HAP-1 (cell line): Measurements from ENCODE around the gene ANKS1B.

Experiments
- DNase-seq, 2 experiments: peaks; one replicate each; pipeline ENCODE4 v3.0.0-alpha.2; 2016 to 2020; ENCODE audit warnings: low spot score in 2 of 2
- H3K27me3 ChIP-seq: fragments of 250-450 bp; sonication (Bioruptor Pico); 2 replicates; pipeline ENCODE4 v1.5.1; 2020; ENCODE audit warnings: low read depth, mild to moderate bottlenecking, moderate library complexity
- H3K36me3 ChIP-seq: fragments of 250-450 bp; sonication (Bioruptor Pico); replicated peaks from 2 replicates; pipeline ENCODE4 v1.5.1; 2020; ENCODE audit warnings: mild to moderate bottlenecking
- H3K4me1 ChIP-seq: fragments of 250-450 bp; sonication (Bioruptor Pico); 2 replicates; pipeline ENCODE4 v1.5.1; 2020; ENCODE audit warnings: mild to moderate bottlenecking
- H3K4me3 ChIP-seq: fragments of 250-450 bp; sonication (Bioruptor Pico); 2 replicates; pipeline ENCODE4 v1.5.1; 2020; ENCODE audit warnings: mild to moderate bottlenecking, moderate library complexity
- H3K9me3 ChIP-seq: fragments of 250-450 bp; sonication (Bioruptor Pico); 2 replicates; pipeline ENCODE4 v1.5.1; 2020; ENCODE audit warnings: mild to moderate bottlenecking, moderate library complexity
- in situ Hi-C: fragments of 300-500 bp; cut with MboI; formaldehyde crosslinking; loops from 3 replicates; pipeline ENCODE4 v1.14.3; 2020; ENCODE audit warnings: low sequenced_read_pairs, inconsistent platforms, mixed read lengths

The ANKS1B gene

DNA sequence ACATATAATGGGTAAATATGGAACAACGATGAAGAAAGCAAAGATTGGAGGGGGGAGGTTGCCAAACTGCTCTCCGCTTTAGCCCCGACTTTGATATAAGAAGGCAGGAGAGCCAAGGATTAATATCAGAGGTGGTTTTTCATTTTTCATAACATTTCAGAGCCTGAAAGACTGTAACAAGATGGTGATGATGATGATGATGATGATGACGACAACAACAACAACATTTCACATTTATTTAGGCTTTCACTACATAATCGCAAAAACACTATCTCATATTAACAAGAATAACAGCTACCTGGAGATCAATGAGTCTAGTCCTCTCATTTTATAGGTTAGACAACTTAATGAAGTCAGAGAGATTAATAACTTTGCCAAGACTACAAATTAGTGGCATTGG is 86.1 kb downstream of the ANKS1B start:
- DNase-seq, result no peak
- H3K9me3 ChIP-seq, result no peaks in the 10 kb centered on the region
- H3K36me3 ChIP-seq, result no peaks in the 10 kb centered on the region
- in situ Hi-C loops, result no loop called here
- H3K4me1 ChIP-seq, result no peaks in the 10 kb centered on the region
- H3K4me3 ChIP-seq, result no peak overlapping the region
- H3K27me3 ChIP-seq, result peaks cover 8% of the 10 kb centered on the region

DNA sequence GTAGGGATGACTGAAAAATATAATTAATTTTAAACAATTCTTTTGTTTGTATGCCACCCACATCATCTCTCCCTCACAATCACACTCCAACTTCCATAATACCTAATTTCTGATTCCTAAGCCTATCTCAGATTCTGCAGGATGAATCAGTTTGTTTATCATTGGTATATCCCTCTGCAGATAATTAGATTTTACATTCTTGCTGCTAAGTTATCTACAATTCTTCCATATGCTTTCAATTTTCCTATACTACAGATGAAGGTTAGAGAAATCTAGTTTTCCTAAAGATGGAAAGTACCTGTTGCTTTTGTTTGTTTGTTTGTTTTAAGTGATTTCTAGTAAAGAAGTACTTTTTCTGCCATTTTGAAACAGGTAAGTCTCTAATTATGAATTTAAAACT is 105.3 kb downstream of the ANKS1B start:
- no peak for DNase-seq
- Histone ChIP-seq H3K9me3 (no peaks in the 10 kb centered on the region), H3K4me1 (peaks cover 3% of the 10 kb centered on the region; the same call in 1 of the 2 replicates), H3K27me3 (peaks cover 4% of the 10 kb centered on the region), H3K4me3 (no peak overlapping the region), H3K36me3 (no peaks in the 10 kb centered on the region)
- in situ Hi-C loops, result no loop called here

DNA sequence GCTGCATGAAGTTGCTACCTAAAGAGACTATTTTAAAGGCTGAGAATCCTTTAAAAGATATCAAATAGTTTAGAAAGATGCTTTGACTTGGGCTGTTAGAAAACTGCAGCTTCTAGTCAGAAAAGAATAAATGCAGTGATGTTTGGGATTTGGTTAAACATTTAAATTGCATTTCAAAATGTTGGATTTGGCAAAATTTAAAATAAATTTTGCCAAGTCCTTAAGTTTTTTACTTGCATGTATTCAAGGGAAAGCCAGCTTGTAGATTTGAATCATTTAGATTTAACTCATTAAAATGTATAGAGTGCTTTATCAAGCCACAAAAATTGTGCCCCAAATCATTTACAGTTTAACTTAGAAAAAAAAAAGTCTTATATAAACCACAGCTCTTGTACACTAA is 109.7 kb downstream of the ANKS1B start:
- Histone ChIP-seq H3K4me3 (no peak overlapping the region), H3K27me3 (peaks cover 4% of the 10 kb centered on the region), H3K4me1 (no peaks in the 10 kb centered on the region), H3K36me3 (no peaks in the 10 kb centered on the region), H3K9me3 (no peaks in the 10 kb centered on the region)
- no peak for DNase-seq
- in situ Hi-C loops, result no loop called here

DNA sequence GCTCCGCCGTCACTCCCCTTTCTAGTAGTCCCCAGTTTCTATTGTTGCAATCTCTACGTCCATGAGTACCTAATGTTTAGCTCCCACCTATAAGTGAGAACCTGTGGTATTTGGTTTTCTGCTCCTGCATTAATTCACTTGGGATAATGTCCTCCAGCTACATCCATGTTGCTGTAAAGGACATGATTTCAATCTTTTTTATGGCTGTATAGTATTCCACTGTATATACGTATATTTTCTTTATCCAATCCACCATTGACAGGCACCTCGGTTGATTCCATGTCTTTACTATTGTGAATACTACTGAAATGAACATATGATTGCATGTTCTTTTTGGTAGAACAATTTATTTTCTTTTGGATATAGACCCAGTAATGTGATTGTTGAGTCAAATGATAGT is 114.7 kb downstream of the ANKS1B start:
- in situ Hi-C loops, result no loop called here
- H3K27me3 ChIP-seq, result peaks cover 4% of the 10 kb centered on the region; the same call in 1 of the 2 replicates
- H3K4me1 ChIP-seq, result no peaks in the 10 kb centered on the region
- no peak for DNase-seq
- H3K4me3 ChIP-seq, result no peak overlapping the region
- no peaks in the 10 kb centered on the region for H3K9me3 ChIP-seq
- H3K36me3 ChIP-seq, result no peaks in the 10 kb centered on the region

DNA sequence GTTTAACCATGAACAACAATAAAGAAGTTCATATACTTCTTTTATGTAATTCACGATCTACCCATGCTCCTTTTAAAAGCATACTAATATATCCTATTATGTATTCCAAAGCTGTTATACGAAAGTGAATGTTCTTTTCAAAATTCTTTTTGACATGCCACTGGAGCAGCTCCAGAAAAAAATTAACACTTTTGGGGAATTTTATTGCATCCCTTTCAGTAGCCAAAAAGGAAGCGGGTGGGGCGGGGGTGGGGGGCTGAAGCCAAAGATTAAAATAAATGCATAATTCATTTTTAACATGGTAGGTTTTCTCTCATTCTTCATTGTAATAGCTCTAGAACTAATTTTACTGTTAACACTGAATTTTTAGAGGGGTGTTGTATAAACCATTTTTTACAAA is 123.0 kb downstream of the ANKS1B start:
- H3K9me3 ChIP-seq, result no peaks in the 10 kb centered on the region
- peaks cover 8% of the 10 kb centered on the region; the same call in 1 of the 2 replicates for H3K27me3 ChIP-seq

DNA sequence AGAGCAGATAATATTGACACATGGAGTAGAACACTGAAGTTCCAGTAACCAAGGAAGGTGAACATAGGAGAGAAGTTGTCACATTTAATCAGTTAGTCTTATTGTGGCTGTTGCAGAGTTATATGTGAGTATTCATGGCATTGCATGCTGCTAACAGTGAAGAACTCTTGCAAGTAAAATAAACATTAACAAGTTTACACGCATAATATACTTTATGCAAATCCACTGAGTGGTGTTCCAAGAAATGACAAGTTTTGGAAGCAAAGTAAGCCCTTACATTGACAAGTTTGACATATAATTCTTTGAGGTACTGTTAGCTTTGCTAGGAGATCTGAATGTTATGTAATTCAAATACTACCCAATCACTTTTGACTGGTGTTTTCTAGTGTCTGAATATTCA is 125.6 kb downstream of the ANKS1B start:
- Histone ChIP-seq H3K36me3 (no peaks in the 10 kb centered on the region), H3K4me1 (peaks cover 4% of the 10 kb centered on the region), H3K4me3 (no peak overlapping the region), H3K27me3 (peaks cover under 1% of the 10 kb centered on the region; the same call in 1 of the 2 replicates), H3K9me3 (no peaks in the 10 kb centered on the region)
- in situ Hi-C loops, result no loop called here
- DNase-seq, result no peak

More for the DNA sequence above, 123.0 kb downstream of the ANKS1B start:
- Histone ChIP-seq H3K36me3 (no peaks in the 10 kb centered on the region), H3K4me3 (no peak overlapping the region), H3K4me1 (peaks cover 4% of the 10 kb centered on the region)
- in situ Hi-C loops, result no loop called here
- no peak for DNase-seq

DNA sequence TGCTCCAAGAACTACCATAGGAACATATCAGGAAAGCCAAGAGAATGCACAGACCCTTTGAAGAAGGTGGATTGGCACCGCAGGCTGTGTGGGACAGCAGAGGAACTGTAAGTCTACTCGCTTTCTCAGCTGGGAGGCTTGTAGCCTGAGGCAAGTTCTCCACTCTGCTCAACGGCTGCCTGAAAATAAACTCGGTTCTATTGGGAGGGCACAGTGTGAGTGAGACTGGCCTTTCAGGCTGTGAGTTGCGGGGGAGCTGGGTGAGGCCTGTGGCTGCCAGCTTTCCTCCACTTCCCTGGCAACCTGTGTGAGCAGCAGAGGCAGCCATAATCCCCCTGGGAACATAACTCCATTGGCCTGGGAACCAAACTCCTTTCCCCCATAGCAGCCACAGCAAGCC is 132.1 kb downstream of the ANKS1B start:
- H3K36me3 ChIP-seq, result no peaks in the 10 kb centered on the region

DNA sequence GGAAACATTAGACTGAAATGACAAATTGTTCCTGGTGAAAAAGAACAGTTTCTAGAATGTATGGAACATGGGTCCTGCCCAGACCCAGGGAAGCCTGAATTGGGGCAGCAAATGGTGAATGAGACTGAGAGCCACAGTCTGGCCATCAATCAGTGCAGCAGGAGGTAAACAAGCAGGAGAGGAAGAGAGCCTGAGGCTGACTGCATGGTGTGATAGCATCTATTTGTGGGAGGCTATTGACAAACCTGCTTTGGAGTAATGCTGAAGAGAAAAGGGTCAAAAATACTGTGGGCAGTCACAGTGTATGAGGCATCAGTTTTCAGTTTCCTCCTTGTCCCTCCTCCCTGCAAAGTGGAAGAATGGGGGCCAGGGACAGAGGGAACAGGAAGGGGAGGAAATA is 136.8 kb downstream of the ANKS1B start:
- no peaks in the 10 kb centered on the region for H3K9me3 ChIP-seq
- in situ Hi-C loops, result no loop called here
- DNase-seq, result no peak
- no peak overlapping the region for H3K4me3 ChIP-seq
- no peaks in the 10 kb centered on the region for H3K27me3 ChIP-seq
- no peaks in the 10 kb centered on the region for H3K36me3 ChIP-seq
- H3K4me1 ChIP-seq, result no peaks in the 10 kb centered on the region

More for the DNA sequence above, 132.1 kb downstream of the ANKS1B start:
- no peaks in the 10 kb centered on the region for H3K4me1 ChIP-seq
- no peaks in the 10 kb centered on the region for H3K9me3 ChIP-seq
- H3K4me3 ChIP-seq, result no peak overlapping the region
- no peaks in the 10 kb centered on the region for H3K27me3 ChIP-seq
- DNase-seq, result no peak
- in situ Hi-C loops, result no loop called here

DNA sequence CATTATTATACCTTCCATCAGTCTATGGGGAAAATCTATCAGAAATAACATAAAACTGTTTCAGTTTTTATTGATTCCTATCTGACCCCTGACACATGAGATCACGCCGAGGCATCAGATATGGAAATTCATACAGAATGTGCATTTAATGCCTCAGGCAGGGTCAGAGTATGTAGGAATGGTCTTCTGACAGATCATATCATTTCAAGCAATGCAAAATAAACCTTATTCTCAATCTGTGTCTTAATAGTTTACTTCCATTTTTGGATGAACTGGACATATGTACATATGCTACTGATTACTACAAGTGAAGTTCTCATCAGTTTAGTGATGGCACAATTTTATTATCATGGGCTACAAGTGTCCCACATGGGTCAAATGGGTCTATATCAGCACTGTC is 150.0 kb downstream of the ANKS1B start:
- H3K27me3 ChIP-seq, result no peaks in the 10 kb centered on the region; the same call in 1 of the 2 replicates
- in situ Hi-C loops, result no loop called here
- no peaks in the 10 kb centered on the region for H3K36me3 ChIP-seq
- H3K4me3 ChIP-seq, result no peak overlapping the region
- H3K4me1 ChIP-seq, result no peaks in the 10 kb centered on the region
- DNase-seq, result no peak
- no peaks in the 10 kb centered on the region for H3K9me3 ChIP-seq

DNA sequence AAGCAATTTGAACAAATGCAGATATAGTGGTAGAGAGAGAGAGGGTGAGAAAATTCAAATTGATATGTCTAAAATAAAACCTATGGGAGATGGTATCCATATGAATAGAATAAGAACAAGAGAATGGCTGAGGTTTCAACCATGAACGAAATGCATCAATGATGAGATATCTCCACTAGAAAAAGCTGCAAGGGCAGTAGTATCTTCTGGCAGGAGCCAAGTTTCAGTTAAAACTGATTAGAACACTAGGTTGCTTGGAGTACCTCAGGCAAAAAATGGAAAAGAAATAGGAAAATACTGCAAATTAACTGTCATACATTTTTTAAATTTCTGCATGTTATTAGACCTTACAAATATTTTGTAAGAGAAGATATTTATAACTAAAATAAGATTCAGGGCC is 151.3 kb downstream of the ANKS1B start:
- Histone ChIP-seq H3K9me3 (no peaks in the 10 kb centered on the region), H3K4me1 (no peaks in the 10 kb centered on the region), H3K27me3 (no peaks in the 10 kb centered on the region; the same call in 1 of the 2 replicates), H3K36me3 (no peaks in the 10 kb centered on the region), H3K4me3 (no peak overlapping the region)
- in situ Hi-C loops, result no loop called here
- no peak for DNase-seq

DNA sequence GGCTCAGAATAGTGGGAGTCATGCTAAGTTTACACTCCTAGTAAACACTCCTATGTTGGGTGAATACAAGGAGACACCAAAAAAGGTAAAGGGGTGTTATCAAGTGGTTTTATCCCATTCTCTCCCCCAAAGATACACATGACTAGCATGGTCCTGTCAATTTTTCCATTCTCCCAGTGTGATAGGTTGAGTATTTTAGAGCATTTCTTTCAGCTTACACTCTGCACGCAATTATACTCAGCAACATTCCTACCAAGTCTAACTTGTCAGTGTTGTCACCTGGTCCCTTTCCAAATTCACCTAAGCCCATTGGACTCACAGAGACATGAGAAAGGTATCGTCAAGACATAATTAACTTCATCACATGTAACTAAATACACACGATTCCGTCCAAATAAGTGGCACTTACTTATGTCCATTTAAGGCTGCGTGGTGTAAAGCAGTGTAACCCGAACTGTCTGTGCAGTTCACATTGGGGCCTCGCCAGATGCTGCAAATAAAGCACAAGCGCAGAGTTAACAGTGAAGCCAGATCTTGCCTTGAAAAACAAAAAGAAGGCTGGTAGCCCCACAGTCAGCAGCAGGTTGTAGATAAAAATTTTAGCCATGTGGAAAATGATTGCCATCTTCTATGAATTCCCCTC is 159.7 kb downstream of the ANKS1B start:
- H3K4me3 ChIP-seq, result no peak overlapping the region
- DNase-seq, result no peak
- no peaks in the 10 kb centered on the region for H3K9me3 ChIP-seq
- in situ Hi-C loops, result no loop called here
- H3K4me1 ChIP-seq, result no peaks in the 10 kb centered on the region
- peaks cover 3% of the 10 kb centered on the region for H3K27me3 ChIP-seq
- H3K36me3 ChIP-seq, result no peaks in the 10 kb centered on the region

DNA sequence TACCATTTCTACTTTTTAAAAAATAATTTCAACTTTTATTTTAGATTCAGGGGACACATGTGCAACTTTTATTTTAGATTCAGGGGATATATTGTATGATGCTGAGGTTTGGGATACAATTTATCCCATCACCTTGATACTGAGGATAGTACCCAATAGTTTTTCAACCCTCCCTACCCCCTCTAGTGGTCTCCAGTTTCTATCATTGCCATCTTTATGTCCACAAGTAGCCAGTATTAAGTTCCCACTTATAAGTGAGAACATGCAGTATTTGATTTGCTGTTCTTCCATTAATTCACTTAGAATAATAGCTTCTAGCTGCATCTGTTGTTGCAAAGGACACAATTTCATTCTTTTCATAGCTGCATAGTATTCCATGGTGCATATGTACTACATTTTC is 162.5 kb downstream of the ANKS1B start:
- H3K36me3 ChIP-seq, result no peaks in the 10 kb centered on the region
- in situ Hi-C loops, result no loop called here
- DNase-seq, result no peak
- no peak overlapping the region for H3K4me3 ChIP-seq
- H3K9me3 ChIP-seq, result no peaks in the 10 kb centered on the region
- H3K27me3 ChIP-seq, result peaks cover 3% of the 10 kb centered on the region
- no peaks in the 10 kb centered on the region for H3K4me1 ChIP-seq

DNA sequence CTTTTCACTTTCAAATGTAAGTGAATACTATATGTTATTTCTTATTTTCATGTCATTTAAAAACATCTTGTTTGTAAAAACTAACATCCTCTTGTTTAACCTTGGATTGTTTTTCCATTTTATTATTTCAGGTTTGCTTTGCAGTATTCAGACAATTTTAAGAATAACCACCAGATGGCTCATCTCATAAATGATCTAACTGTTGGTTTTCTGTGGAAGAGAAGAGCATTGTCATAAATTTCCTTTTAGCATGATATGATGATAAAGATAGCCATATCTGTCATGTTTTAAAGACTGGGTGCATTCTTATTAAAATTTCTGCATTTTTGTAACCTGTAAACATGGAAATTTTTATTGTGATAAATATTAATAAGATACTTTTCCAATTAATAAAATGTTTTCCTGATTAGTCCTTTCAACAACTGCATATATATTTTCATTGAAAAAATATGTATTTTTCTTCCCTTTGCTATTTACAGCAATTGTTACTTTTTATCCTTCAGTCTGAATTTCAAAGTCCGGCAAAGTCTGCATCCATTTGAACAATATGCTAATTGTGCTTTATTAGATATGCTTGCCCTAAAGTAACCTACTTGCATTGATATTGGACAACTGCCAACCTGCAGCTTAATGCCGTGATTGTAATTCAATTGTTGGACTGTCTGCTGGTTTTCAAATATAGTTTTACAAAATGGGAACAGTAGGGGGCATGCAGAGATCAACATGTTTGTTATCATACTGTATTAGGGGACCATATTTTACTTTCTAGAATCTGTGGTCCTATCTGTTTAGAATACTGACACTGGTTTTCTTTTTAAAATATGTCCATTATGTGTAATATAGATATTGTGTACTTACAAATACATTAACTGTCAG is 173.8 kb downstream of the ANKS1B start:
- DNase-seq, result peak; percentile 57 to 75
- Histone ChIP-seq H3K4me1 (peaks cover 3% of the 10 kb centered on the region; the same call in 1 of the 2 replicates), H3K27me3 (peaks cover 33% of the 10 kb centered on the region), H3K4me3 (no peak overlapping the region), H3K9me3 (no peaks in the 10 kb centered on the region), H3K36me3 (no peaks in the 10 kb centered on the region)
- in situ Hi-C loops, result no loop called here

DNA sequence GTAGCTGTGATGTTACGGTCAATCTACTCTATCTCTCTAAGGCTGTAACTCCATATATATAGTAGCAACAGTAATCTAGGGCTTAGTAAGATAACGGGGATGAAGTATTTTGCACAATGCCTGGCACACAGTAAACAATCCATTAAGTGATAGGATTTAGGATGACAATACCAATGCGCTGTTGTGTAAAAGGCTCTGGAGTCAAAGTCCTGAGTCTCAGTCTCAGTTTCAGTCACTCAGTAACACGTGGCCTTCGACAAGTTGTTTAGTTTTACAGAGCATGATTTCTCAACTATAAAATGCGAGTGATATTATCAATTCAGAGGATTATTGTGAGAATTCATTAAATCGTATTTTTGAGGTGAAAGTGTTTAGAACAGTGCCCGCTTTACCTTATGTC is 174.8 kb downstream of the ANKS1B start:
- Histone ChIP-seq H3K27me3 (peaks cover 29% of the 10 kb centered on the region), H3K9me3 (no peaks in the 10 kb centered on the region), H3K4me3 (no peak overlapping the region), H3K36me3 (no peaks in the 10 kb centered on the region), H3K4me1 (peaks cover 3% of the 10 kb centered on the region; the same call in 1 of the 2 replicates)
- in situ Hi-C loops, result no loop called here
- no peak for DNase-seq
